Cerebellar cortex (tissue), 1 donor: ENCODE measurements around the gene CFAP20DC.
"Not testable (repeated sequence)": the region's sequence is repeated elsewhere in the genome, so short reads cannot be mapped to it uniquely, and the experiment has no call there.

Source experiments
- DNase-seq: peaks from one replicate; pipeline ENCODE4 v3.0.0-alpha.2; 2015; ENCODE audit warnings: low spot score

CFAP20DC gene

GRCh38 chr3:59017617-59017984 lies 32.2 kb downstream of the CFAP20DC start:
- DNase-seq = peak; percentile 31

- DNase-seq = no peak
Measured at GRCh38 chr3:59016930-59017616, 32.8 kb downstream of the CFAP20DC start.

DNA sequence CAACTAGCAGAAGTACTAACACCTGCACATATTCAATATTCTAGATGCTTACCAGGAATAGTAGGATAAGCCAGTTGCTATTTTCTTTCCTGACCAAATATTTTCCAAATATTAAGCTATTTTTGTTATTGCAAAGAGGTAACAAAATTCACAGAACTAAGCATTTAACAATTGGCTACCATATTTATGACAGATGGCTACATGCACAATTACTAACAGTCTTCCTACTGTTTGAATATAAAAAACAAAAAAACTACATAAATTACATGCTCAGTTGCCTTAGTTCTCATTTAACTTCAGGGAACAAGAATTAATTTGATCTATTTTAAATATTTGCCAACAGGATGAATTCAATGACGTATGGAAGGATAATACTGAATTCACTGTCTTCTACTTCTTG lies 36.2 kb downstream of the CFAP20DC start:
- DNase-seq = peak; percentile 12

DNA sequence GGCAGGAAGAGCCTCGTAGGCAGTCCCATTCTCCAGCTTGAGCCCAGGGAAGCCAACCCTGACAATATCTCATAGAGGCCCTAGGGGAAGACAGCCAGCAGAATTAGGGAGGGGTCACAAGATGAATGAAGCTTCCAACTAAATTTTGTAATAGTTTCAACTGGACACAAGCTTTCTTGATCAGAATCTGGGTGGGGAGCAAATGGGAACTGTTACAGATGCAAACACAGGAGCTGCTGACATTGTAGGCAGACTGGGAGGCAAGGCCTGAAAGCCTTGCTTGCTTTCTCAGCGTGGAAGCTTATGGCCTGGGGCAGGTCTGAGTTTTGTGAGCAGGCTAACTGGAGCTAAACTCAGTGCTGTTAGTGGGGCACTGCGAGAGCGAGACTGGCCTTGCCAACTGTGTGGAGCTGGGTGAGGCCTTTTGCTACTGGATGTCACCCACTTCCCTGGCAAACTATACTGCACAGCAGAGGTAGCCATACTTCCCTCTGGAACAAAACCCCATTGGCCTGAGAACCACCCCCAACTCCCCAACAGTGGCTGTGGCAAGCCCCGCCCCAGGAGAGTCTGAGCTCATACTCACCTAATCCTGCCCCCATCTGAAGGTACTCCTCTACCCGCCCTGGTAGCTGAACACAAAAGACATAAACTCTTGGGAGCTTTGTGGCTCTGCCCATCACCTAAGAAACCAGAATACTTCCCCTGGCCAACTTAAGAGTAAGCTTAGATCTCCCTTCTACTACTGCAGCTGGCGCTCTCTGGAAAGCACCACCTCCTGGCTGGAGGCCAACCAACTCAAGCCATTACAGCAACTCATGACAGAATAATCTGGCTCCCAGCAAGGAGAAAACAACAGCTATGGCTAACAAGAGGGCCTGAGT lies 42.9 kb downstream of the CFAP20DC start:
- no peak for DNase-seq

DNA sequence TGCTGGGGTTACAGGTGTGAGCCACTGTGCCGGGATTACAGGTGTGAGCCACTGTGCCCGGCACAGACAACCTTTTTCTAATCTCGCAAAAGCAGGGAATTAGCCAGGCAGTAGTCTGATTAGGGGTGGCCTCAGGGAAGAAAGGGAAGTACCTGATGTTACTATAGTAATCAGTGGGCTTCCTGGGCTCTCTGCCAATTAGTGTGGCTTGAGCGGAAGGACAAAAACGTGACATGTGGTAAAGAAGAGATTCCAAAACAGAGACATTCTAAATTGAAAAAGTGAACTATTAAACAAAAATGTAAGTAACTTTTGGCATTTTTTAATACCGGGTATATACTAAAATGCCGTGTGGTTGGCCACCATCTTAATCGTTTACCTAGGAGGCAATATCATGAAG lies 48.1 kb downstream of the CFAP20DC start:
- DNase-seq = no peak

- no peak for DNase-seq
Measured at GRCh38 chr3:58999774-59000160, 50.1 kb downstream of the CFAP20DC start.

GRCh38 chr3:58999134-58999773 lies 50.6 kb downstream of the CFAP20DC start:
- no peak for DNase-seq

GRCh38 chr3:58998476-58999117 lies 51.2 kb downstream of the CFAP20DC start:
- DNase-seq = no peak

GRCh38 chr3:58996730-58997129 lies 53.1 kb downstream of the CFAP20DC start:
- no peak for DNase-seq

GRCh38 chr3:58994746-58995330 lies 55.0 kb downstream of the CFAP20DC start:
- DNase-seq = peak; percentile 59

- no peak for DNase-seq
Measured at GRCh38 chr3:58993547-58993946, 56.3 kb downstream of the CFAP20DC start.

- no peak for DNase-seq
Measured at GRCh38 chr3:58991623-58992022, 58.2 kb downstream of the CFAP20DC start.

GRCh38 chr3:58991026-58991425 lies 58.8 kb downstream of the CFAP20DC start:
- no peak for DNase-seq

- no peak for DNase-seq
Measured at GRCh38 chr3:58989955-58990354, 59.9 kb downstream of the CFAP20DC start.

DNA sequence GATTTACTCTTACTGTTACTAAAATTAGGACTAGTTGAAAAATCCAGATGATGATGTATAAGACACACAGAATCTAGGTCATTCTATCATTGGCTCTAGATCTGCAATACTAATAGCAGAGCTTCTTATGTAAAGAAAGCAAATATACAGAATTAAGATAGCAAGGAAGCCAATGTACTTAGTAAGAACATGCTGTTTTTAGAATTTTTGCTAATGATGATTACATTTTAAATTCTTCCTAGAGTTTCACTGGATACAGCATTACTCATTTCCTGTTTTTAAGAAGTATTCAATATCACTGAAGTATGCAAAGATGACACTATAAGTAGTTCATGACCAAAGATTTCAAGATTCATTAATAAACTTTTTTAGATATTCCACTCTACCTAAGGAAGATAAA lies 60.7 kb downstream of the CFAP20DC start:
- no peak for DNase-seq

GRCh38 chr3:58988041-58988440 lies 61.8 kb downstream of the CFAP20DC start:
- DNase-seq = no peak

DNA sequence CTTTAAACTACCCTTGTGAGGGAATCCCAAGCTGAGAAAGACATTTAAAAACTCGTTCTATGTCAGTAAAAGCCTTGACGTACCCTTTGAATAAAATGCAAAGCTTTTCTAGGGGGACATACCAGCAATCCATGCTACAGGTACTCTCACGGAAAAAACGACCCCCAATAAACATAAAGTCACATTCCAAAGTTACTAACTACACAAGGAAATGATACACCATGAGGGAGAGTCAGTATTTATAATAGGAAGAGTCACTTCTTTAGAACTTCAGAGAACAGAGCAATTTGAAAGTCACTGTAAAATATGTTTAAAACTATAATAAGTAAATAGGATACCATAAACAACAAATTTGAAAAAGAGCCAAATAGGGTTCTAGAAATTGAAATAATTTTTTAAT lies 63.2 kb downstream of the CFAP20DC start:
- DNase-seq = no peak

DNA sequence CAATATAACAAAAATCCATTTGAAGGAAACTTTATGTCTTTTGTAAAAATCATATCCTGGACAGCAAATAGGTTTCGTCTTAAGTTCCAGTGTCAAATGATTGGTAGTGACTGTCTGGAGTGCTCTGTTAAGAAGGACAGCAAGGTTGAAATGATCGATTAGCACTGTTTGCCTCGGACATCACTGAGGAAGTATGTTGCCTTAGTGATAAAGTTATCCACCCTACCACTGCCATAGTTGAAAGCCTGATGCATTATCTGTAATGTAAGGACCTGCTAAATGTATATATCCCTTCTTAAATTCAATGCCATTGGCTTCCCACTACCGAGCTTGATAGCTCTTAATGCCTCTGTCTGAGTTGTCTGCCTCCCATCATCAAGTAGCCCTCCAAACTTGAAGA lies 70.0 kb downstream of the CFAP20DC start:
- no peak for DNase-seq

DNA sequence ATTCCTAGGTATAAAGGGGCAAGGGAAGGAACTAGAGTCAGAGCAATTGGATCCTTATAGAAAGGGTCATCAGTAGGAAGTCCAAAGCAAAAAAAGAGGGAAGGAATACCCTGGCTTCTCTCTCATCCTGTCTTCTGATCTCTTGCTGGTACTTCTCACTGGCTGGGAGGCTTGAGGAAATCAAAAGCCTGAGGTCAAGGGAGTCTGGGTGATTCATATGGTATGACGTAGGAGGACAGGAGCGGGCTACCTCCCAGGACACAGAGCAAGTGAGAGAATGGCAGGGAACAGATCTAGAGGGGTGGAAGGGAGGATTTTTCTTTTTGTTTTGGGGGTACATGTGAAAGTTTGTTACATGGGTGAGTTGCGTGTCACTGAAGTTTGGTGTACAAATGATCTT lies 76.0 kb downstream of the CFAP20DC start:
- DNase-seq = no peak

DNA sequence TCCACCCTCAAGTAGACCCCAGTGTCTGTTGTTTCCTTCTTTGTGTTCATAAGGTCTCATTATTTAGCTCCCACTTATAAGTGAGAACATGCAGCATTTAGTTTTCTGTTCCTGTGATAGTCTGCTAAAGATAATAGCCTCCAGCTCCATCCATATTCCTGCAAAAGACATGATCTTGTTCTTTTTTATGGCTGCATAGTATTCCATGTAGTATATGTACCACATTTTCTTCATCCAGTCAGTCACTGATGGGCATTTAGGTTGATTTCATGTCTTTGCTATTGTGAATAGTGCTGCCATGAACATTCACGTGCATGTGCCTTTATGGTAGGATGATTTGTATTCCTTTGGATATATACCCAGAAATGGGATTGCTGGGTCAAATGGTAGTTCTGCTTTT lies 82.0 kb downstream of the CFAP20DC start:
- DNase-seq = not testable (repeated sequence)

- no peak for DNase-seq
Measured at GRCh38 chr3:58965865-58966264, 84.0 kb downstream of the CFAP20DC start.

GRCh38 chr3:58963928-58964503 lies 85.8 kb downstream of the CFAP20DC start:
- DNase-seq = no peak
